K562 (cell line): Measurements from ENCODE around the gene ACAD8. TPM values are rescaled to one million over a fixed set of nuclear protein-coding genes. Genes with fewer than 3 reads are reported as not detected.
A peak's percentile ranks its signal among the peaks of the same experiment; 100 is the strongest.

Source experiments
- ATAC-seq: fragments of 200-7000 bp; cut with Tn5 transposase; 3 replicates; pipeline ENCODE4 v1.9.1; 2020; ENCODE audit warnings: moderate library complexity
- BruUV-seq: library from RNA; stranded (reverse); fragments of 400-500 nt; replicated peaks from 2 replicates; lab custom pipeline; 2021; lab: Mats Ljungman, UMichigan
- CTCF ChIA-PET: fragments of 300-600 bp; formaldehyde crosslinking; extraction: SDS; loops from one replicate; lab custom pipeline; 2021; ENCODE audit warnings: low intra/inter-chr PET ratio; lab: Yijun Ruan, JAX
- POLR2A ChIA-PET: fragments of 300-600, 350-650 bp; sonication (Branson Sonifier 250); formaldehyde crosslinking; extraction: SDS; loops from one replicate; lab custom pipeline; 2021; ENCODE audit warnings: antibody characterized with exemption, inconsistent platforms; lab: Yijun Ruan, JAX
- DNase-seq, 4 experiments: peaks; one replicate each; pipeline versions ENCODE4 v3.0.0 to v3.0.0-alpha.2; 2011 to 2018; ENCODE audit warnings: low spot score in 3 of 4, mixed read lengths in 3 of 4; ENCODE audit errors: extremely low read depth in 1 of 4
- FAIRE-seq: peaks from 2 replicates; lab custom pipeline; 2011; peaks lifted over from hg19 to GRCh38; lab: Jason Lieb, UNC
- H2AFZ ChIP-seq: 2 replicates; pipeline ENCODE4 v1.6.0; 2011; ENCODE audit warnings: low read depth, low read length, control low read depth, inconsistent platforms
- H3K27ac ChIP-seq: fragments of 200-600 bp; 3 replicates; pipeline ENCODE4 v1.8.0; 2011; ENCODE audit warnings: low read depth, mild to moderate bottlenecking, control low read depth, inconsistent platforms, low read length, moderate library complexity, mixed read lengths; ENCODE audit errors: extremely low read depth
- H3K27me3 ChIP-seq, 2 experiments: fragments of 300-600 bp in 1 of 2; 2 replicates in 1 of 2; 3 replicates in 1 of 2; pipeline versions ENCODE4 v1.6.0 to v1.8.0; 2011; ENCODE audit warnings: inconsistent platforms in 2 of 2, low read length in 2 of 2, mild to moderate bottlenecking in 1 of 2, mixed read lengths in 1 of 2, moderate library complexity in 1 of 2; ENCODE audit not compliant: control insufficient read depth in 2 of 2, insufficient read depth in 2 of 2
- H3K36me3 ChIP-seq: fragments of 300-600 bp; 3 replicates; pipeline ENCODE4 v1.8.0; 2011; ENCODE audit warnings: mild to moderate bottlenecking, low read length, inconsistent platforms; ENCODE audit not compliant: control insufficient read depth, insufficient read depth
- H3K4me1 ChIP-seq, 2 experiments: fragments of 200-600 bp in 1 of 2; replicated peaks in 1 of 2; 2 replicates in 1 of 2; 3 replicates in 1 of 2; pipeline versions ENCODE4 v1.5.1 to v1.8.0; 2011; ENCODE audit warnings: inconsistent platforms in 2 of 2, low read length in 2 of 2, mild to moderate bottlenecking in 1 of 2, mixed read lengths in 1 of 2, moderate library complexity in 1 of 2; ENCODE audit not compliant: control insufficient read depth in 2 of 2, insufficient read depth in 2 of 2
- H3K4me2 ChIP-seq: 2 replicates; pipeline ENCODE4 v1.6.1; 2011; ENCODE audit warnings: low read length, control low read depth, inconsistent platforms, mixed read lengths; ENCODE audit not compliant: insufficient read depth
- H3K4me3 ChIP-seq: fragments of 200-600 bp; sonication (generic), shearing (Covaris generic); 2 replicates; pipeline ENCODE4 v1.5.1; 2016; ENCODE audit warnings: control low read depth, inconsistent platforms
- H3K79me2 ChIP-seq: fragments of 200-600 bp; 3 replicates; pipeline ENCODE4 v1.8.0; 2011; ENCODE audit warnings: low read length, inconsistent platforms; ENCODE audit not compliant: control insufficient read depth, insufficient read depth
- H3K9ac ChIP-seq, 2 experiments: 2 replicates each; pipeline versions ENCODE4 v1.6.0 to v1.6.1; 2011; ENCODE audit warnings: low read depth in 2 of 2, low read length in 2 of 2, control low read depth in 1 of 2, inconsistent platforms in 1 of 2, mild to moderate bottlenecking in 1 of 2, mixed read lengths in 1 of 2; ENCODE audit not compliant: insufficient read depth in 1 of 2
- H3K9me1 ChIP-seq: one replicate; pipeline ENCODE4 v1.6.0; 2011; ENCODE audit warnings: inconsistent platforms, mild to moderate bottlenecking, low read length, moderate library complexity; ENCODE audit not compliant: control insufficient read depth, insufficient read depth
- H3K9me3 ChIP-seq: replicated peaks from 2 replicates; pipeline ENCODE4 v1.5.1; 2011; ENCODE audit warnings: low read depth, low read length, inconsistent platforms; ENCODE audit not compliant: control insufficient read depth, insufficient read depth
- H4K20me1 ChIP-seq: replicated peaks from 2 replicates; pipeline ENCODE4 v1.6.1; 2011; ENCODE audit warnings: low read length, inconsistent platforms, mixed read lengths; ENCODE audit not compliant: control insufficient read depth, insufficient read depth
- ATF3 ChIP-seq, 2 experiments: fragments of 450-650 bp in 1 of 2; sonication (generic) in 1 of 2; formaldehyde crosslinking in 1 of 2; IDR thresholded peaks in 1 of 2; conservative IDR thresholded peaks in 1 of 2; 2 replicates each; pipeline versions ENCODE4 v1.6.1 to v1.8.1; 2016 to 2023; ENCODE audit warnings: mild to moderate bottlenecking in 2 of 2, moderate library complexity in 2 of 2, inconsistent platforms in 1 of 2, missing genetic modification reagents in 1 of 2
- C11orf30 ChIP-seq: fragments of 450-650 bp; IDR thresholded peaks from 2 replicates; pipeline ENCODE4 v1.6.1; 2016; ENCODE audit warnings: low read depth, mild to moderate bottlenecking
- CBX8 ChIP-seq: fragments of 200-600 bp; sonication (generic); IDR thresholded peaks from 2 replicates; pipeline ENCODE4 v1.6.1; 2012; ENCODE audit warnings: borderline replicate concordance, mixed run types, low read depth, mild to moderate bottlenecking, moderate library complexity, mixed read lengths, low read length, control low read depth, inconsistent platforms; ENCODE audit not compliant: poor library complexity, severe bottlenecking; ENCODE audit errors: extremely low read depth
- DNMT1 ChIP-seq: fragments of 450-650 bp; IDR thresholded peaks from 2 replicates; pipeline ENCODE4 v1.6.1; 2016; ENCODE audit warnings: antibody characterized with exemption, mild to moderate bottlenecking
- ELF1 ChIP-seq: fragments of 200-800 bp; sonication (Bioruptor generic); IDR thresholded peaks from 2 replicates; pipeline ENCODE4 v1.6.1; 2016; ENCODE audit warnings: missing genetic modification characterization, missing compliant biosample characterization
- EP300 ChIP-seq: IDR thresholded peaks from 2 replicates; pipeline ENCODE4 v1.6.1; 2012; ENCODE audit warnings: low read length, improper control_type of control experiment
- HCFC1 ChIP-seq: IDR thresholded peaks from 2 replicates; pipeline ENCODE4 v1.6.1; 2012; ENCODE audit warnings: low read depth, low read length, improper control_type of control experiment
- KLF16 ChIP-seq: IDR thresholded peaks from 2 replicates; pipeline ENCODE4 v1.6.1; 2016; ENCODE audit warnings: antibody characterized with exemption
- POLR2G ChIP-seq: fragments of 200-400 bp; formaldehyde crosslinking; IDR thresholded peaks from 2 replicates; pipeline ENCODE4 v1.6.1; 2017; ENCODE audit warnings: low read depth, mild to moderate bottlenecking, antibody characterized with exemption, low read length, moderate library complexity
- RNF2 ChIP-seq: sonication (generic); IDR thresholded peaks from 2 replicates; pipeline ENCODE4 v1.6.1; 2016
- SIRT6 ChIP-seq: IDR thresholded peaks from one replicate; pipeline ENCODE4 v1.6.1; 2012; ENCODE audit warnings: low read depth, mild to moderate bottlenecking, control low read depth, inconsistent platforms, low read length, moderate library complexity
- SMAD3 ChIP-seq: fragments of 450-650 bp; formaldehyde crosslinking; conservative IDR thresholded peaks from 2 replicates; pipeline ENCODE4 v1.4.0; 2020; ENCODE audit warnings: mild to moderate bottlenecking
- ZFP36 ChIP-seq: fragments of 150-350 bp; IDR thresholded peaks from 2 replicates; pipeline ENCODE4 v1.6.1; 2018; ENCODE audit warnings: low read length, low read depth; ENCODE audit not compliant: partially characterized antibody
- ZNF398 ChIP-seq: fragments of 250-450 bp; sonication (Bioruptor Pico); IDR thresholded peaks from 2 replicates; pipeline ENCODE4 v1.8.0; 2021; ENCODE audit warnings: moderate library complexity, mild to moderate bottlenecking, inconsistent platforms
- WGBS: fragments of 100-300 bp; shearing (Covaris generic); methylation state at CpG from one replicate; pipeline ENCODE4 v1.1.6; 2016; ENCODE audit warnings: low coverage, mixed read lengths; ENCODE audit not compliant: insufficient coverage; ENCODE audit errors: missing lambda C conversion rate; 5-methylcytosine and 5-hydroxymethylcytosine counted together
- in situ Hi-C: fragments of 300-500 bp; cut with MboI; formaldehyde crosslinking; loops from 4 replicates; pipeline ENCODE4 v1.15.0; 2018; ENCODE audit warnings: inconsistent platforms, mixed read lengths
- intact Hi-C: fragments of 100-400 bp; cut with micrococcal nuclease; formaldehyde crosslinking; loops from 2 replicates; pipeline ENCODE4 v1.14.2; 2022
- polyA plus RNA-seq, 8 experiments: library from polyadenylated mRNA; depleted of rRNA in 4 of 8; stranded (reverse) in 5 of 8; unstranded in 3 of 8; fragments of >200 nt; fragmentation: Nextera tagmentation in 2 of 8; fragmentation: Illumina TruSeq in 1 of 8; extraction: Ambion mirVana in 2 of 8; extraction: Trizol in 1 of 8; gene quantifications; 2 replicates each; pipeline versions ENCODE4 v1.2.1 to v1.2.3, GENCODE V29; 2011 to 2014; ENCODE audit warnings: inconsistent platforms in 1 of 8, missing spikeins in 1 of 8
- total RNA-seq, 7 experiments: library from RNA; depleted of rRNA in 6 of 7; stranded (reverse); fragments of >200 nt in 6 of 7; fragmentation: Illumina TruSeq in 2 of 7; extraction: Trizol in 2 of 7; gene quantifications; 2 replicates each; pipeline versions ENCODE4 v1.2.1 to v1.2.3, GENCODE V29; 2011 to 2021; ENCODE audit warnings: low replicate concordance in 1 of 7
- TF ChIP-seq, protein P1 (sequence below): fragments of 250-450 bp; sonication (Bioruptor Pico); IDR thresholded peaks from 2 replicates; pipeline ENCODE4 v1.9.0; 2021; ENCODE audit warnings: mild to moderate bottlenecking, inconsistent platforms

ACAD8 gene
- total and polyA plus RNA-seq, 9 of the 15 experiments (the other 6 are each of a cell fraction or from before 2014, with no cell fraction given), result 6.5 to 34.1 (median 20.1) TPM

DNA sequence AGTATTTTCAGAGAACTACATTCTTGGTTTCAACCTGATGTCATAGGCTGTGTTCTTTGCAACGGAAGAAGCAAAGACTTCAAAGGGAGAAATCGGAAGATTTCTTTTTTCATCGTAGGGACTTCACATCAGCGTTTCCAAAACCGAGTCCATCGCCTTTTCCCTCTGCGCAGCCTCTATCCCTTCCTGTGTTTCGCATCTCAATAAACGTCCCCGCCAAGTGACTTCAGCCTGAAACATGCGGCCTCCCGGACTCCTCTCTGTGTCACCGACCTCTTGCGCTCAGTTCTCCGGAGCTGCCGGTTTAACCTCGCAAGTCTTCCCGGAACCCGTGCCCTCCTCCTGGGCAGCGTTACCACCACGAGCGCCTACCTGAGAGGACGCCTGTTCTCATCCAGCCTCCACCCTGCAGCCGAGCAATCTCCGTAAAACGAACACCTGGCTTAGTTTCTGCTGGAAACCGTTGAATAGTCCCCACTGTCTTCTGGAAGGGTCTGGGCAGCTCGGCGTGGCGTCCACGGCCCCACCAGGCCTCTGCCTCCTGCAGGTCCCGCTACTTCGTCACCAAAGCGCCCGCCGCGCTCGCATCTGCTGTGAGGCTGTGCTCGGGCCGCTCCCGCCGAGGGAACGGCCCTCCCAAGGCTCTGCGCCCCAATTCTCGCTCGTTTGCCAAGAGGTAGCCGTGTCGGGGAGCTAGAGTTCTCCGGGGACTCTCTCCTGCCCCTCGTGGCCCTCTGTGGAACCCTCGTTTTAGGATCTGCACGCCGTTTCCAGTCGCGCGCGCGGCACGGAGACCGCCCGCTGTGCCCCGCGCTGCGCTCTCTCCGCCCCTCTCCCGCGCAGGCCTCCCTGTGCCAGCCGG lies 22.4 kb downstream of the ACAD8 start, which contains the start of gene GLB1L3:
GLB1L3 (plus strand) TSS at position 846 of the 862 bp plus-strand sequence. CDS start 362 bp downstream, outside the sequence.
- Histone ChIP-seq H3K4me3 (peak within 1 kb of the TSS; percentile 18; the same call in 1 of the 2 replicates), H3K9me1 (no peaks in the 10 kb centered on the region), H3K4me1 (peaks cover 7 to 17% of the 10 kb centered on the region in 2 experiments; a peak in 3 of 5 replicates), H2AFZ (no peak within 1 kb of the TSS), H3K79me2 (no peaks in the 10 kb centered on the region), H4K20me1 (no peaks in the 10 kb centered on the region), H3K36me3 (no peaks in the 10 kb centered on the region), H3K4me2 (no peak within 1 kb of the TSS; the same call in 1 of the 2 replicates), H3K9me3 (no peaks in the 10 kb centered on the region), H3K9ac (peak within 1 kb of the TSS in 1 of 2 experiments; percentile 76; a peak in 1 of 4 replicates), H3K27me3 (peaks cover 50 to 67% of the 10 kb centered on the region in 2 experiments), H3K27ac (no peak within 1 kb of the TSS)
- ATAC-seq, result peak; percentile 83
- FAIRE-seq, result no peak
- intact Hi-C loops, result no loop called here
- ChIA-PET POLR2A (interaction anchor here (1.0 kb wide), 1 partner anchor 42 kb away, joined by 3 read pairs; no protein-coding TSS in a partner anchor), CTCF (interaction anchor here (0.6 kb wide), 1 partner anchor 55 kb away, joined by 4 read pairs; no protein-coding TSS in a partner anchor)
- in situ Hi-C loops, result no loop called here
- 11% methylated on average over 58 of the region's 68 CpGs for WGBS
- peak; percentile 41 to 57 (median 49) for DNase-seq
- no TSS peak for BruUV-seq
- TF ChIP-seq CBX8, result peak; percentile 83
- TF ChIP-seq SMAD3 (CRISPR knock-in tag), result no peak
- 0 out of 2 replicates have a peak, but pooled peaks have one; percentile 29 for TF ChIP-seq POLR2G
- no peak for TF ChIP-seq C11orf30
- TF ChIP-seq, protein P1, sequence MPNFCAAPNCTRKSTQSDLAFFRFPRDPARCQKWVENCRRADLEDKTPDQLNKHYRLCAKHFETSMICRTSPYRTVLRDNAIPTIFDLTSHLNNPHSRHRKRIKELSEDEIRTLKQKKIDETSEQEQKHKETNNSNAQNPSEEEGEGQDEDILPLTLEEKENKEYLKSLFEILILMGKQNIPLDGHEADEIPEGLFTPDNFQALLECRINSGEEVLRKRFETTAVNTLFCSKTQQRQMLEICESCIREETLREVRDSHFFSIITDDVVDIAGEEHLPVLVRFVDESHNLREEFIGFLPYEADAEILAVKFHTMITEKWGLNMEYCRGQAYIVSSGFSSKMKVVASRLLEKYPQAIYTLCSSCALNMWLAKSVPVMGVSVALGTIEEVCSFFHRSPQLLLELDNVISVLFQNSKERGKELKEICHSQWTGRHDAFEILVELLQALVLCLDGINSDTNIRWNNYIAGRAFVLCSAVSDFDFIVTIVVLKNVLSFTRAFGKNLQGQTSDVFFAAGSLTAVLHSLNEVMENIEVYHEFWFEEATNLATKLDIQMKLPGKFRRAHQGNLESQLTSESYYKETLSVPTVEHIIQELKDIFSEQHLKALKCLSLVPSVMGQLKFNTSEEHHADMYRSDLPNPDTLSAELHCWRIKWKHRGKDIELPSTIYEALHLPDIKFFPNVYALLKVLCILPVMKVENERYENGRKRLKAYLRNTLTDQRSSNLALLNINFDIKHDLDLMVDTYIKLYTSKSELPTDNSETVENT, result no peak
- peak; percentile 44; the same call in 1 of the 2 replicates for TF ChIP-seq RNF2
- TF ChIP-seq SIRT6, result no peak
- no peak for TF ChIP-seq EP300
- TF ChIP-seq DNMT1, result no peak
- no peak for TF ChIP-seq ELF1
- TF ChIP-seq ATF3 (IDR thresholded peaks at IDR 0.05), result no peak
- no peak for TF ChIP-seq ATF3 (CRISPR knock-in tag; conservative IDR thresholded peaks at IDR 0.05)
- TF ChIP-seq HCFC1, result no peak
- peak; percentile 10 for TF ChIP-seq ZFP36
- TF ChIP-seq ZNF398, result no peak
- TF ChIP-seq KLF16, result no peak
